22Rv1 (cell line): Measurements from ENCODE around the gene ITGAD.

ENCODE experiments used
- H3K27ac ChIP-seq: fragments of 450-650 bp; 2 replicates; pipeline ENCODE4 v1.5.1; 2017
- CTCF ChIP-seq: fragments of 450-650 bp; IDR thresholded peaks from 2 replicates; pipeline ENCODE4 v1.5.1; 2017; ENCODE audit warnings: mild to moderate bottlenecking
- ZFX ChIP-seq: fragments of 450-650 bp; IDR thresholded peaks from 2 replicates; pipeline ENCODE4 v1.6.1; 2017; ENCODE audit warnings: antibody characterized with exemption, borderline replicate concordance

Gene ITGAD

DNA sequence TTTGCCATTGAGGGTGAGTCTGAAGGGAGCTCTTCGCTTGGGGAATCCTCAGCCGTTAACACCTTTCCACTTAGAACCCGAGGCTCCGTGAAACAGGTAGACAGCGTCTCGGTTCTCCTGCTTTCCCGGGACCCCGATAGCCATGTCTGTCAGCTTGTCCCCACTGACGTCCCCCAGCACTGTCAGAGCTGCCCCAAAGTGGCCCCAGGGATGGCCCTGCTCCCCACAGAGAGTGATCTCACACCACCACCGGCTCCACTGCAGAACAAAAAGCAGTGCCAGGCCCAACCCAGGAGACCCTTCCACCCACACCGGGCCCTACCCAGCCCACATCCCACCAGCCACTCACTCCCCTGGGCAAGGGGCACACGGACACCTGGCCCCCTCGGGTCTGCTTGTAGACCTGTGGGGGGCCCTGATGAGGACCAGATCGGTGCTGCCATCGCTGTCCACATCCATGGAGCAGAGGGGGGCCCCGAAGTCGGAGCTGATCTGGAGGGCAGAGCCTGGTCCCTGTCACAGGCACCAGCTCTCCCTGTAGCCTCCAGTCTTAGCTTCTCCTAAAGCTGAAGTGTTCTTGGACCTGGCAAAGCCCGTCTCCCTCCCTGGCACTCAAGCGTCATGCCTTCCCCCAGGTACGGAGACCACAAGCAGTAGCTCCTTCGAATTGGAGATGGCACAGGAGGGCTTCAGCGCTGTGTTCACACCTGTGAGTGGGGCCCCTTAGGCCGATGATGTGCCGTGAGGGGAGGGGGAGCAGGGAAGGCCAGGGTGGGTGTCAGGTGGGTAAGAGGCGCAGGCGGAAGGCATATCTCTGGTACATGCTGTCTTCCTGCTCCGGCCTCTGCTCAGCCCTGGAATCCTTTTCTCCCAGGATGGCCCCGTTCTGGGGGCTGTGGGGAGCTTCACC is 31.7 kb upstream of the ITGAD start:
- TF ChIP-seq CTCF (no peak), ZFX (no peak)
- H3K27ac ChIP-seq, result no peak overlapping the region

- TF ChIP-seq ZFX (no peak), CTCF (no peak)
- H3K27ac ChIP-seq, result no peak overlapping the region
Observed at GRCh38 chr16:31362476-31363405, 30.4 kb upstream of the ITGAD start.

DNA sequence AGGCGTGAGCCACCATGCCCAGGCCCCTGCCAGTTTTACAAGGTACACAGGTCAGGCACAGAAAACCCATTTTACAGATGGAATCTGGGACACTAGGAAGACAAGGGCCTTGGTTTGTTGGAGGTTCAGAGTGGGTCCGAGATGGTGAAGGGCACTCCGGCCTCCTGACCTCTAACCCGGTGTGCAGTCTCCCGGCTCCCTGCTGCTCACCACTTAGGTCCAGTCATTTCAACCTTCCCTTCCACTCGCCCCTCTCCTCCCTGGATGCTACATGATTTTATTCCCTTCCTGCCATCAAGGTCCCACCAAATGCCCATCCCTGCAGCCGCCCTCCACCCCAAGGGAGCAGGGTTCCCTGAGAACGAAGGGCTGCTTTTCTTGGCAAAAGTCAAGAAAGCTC is 29.4 kb upstream of the ITGAD start:
- H3K27ac ChIP-seq, result no peak overlapping the region
- TF ChIP-seq ZFX (no peak), CTCF (no peak)

DNA sequence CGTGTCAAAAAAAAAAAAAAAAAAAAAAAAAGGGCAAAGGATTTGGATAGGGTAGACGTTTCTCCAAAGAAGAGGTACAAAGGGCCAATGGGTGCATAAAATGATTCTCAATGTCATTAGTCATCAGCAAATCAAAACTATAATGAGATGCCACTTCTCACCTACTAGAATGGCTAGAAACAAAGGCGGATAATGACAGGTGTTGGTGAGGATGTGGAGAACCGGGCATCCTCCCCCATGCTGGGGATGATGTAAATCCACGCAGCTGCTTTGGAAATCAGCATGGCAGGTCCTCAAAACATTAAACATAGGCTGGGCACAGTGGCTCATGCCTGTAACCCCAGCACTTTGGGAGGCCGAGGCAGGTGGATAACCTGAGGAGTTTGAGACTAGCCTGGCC is 28.7 kb upstream of the ITGAD start:
- H3K27ac ChIP-seq, result no peak overlapping the region
- TF ChIP-seq ZFX (no peak), CTCF (no peak)

DNA sequence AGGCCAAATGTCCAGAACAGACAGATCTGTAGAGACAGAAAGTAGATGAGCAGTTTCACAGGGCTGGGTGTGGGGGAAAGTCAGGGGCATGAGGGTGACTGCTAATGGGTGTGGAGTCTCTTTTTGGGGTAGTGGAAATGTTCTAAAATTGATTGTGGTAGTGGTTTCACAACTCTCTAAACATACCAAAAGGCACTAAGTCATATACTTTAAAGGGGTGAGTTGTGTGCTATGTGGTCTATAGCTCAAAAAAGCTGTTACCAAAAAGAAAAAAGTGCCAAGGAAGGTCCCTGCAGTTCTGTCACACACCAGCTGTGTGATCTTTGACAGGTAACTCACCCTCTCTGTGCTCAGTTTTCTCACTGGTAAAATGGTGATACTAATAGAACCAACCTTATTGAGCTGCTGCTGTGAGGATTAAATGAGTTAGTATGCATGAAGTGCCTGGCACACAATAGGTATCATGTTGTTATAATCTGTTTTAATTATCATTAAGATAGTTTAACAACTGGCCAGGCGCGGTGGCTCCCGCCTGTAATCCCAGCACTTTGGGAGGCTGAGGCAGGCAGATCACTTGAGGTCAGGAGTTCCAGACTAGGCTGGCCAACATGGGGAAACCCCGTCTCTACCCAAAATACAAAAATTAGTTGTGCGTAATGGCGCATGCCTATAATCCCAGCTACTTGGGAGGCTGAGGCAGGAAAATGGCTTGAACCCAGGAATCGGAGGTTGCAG is 27.8 kb upstream of the ITGAD start:
- H3K27ac ChIP-seq, result no peak overlapping the region
- TF ChIP-seq ZFX, result no peak
- no peak for TF ChIP-seq CTCF

DNA sequence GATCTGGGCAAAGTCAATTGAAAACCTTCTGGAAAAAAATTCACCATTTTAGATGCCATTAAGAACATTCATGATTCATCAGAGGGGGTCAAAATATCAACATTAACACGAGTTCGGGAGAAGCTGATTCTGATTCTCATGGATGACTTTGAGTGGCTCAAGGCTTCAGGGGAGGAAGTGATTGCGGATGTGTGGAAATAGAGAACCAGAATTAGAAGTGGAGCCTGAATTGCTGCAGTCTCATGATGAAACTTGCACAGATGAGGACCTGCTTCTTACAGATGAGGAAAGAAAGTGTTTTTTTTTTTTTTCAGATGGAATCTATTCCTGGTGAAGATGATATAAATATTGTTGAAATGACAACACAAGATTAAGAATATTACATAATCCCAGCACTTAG is 25.3 kb upstream of the ITGAD start:
- no peak overlapping the region for H3K27ac ChIP-seq

More for the DNA sequence above, 25.3 kb upstream of the ITGAD start:
- TF ChIP-seq CTCF (no peak), ZFX (no peak)
